KMS-11 (cell line): ENCODE data around the gene STON2.

ENCODE experiments used
- H2AFZ ChIP-seq: fragments of 200-600 bp; sonication (generic); 2 replicates; pipeline ENCODE4 v1.6.1; 2016; ENCODE audit warnings: antibody characterized with exemption, mixed run types, low read depth
- H3K27ac ChIP-seq: fragments of 200-600 bp; sonication (generic); 2 replicates; pipeline ENCODE4 v1.6.1; 2016; ENCODE audit warnings: mild to moderate bottlenecking, mixed run types
- H3K27me3 ChIP-seq: fragments of 200-600 bp; sonication (generic); 2 replicates; pipeline ENCODE4 v1.6.1; 2017; ENCODE audit warnings: mild to moderate bottlenecking, low read depth, mixed run types, moderate library complexity; ENCODE audit not compliant: insufficient read depth
- H3K36me3 ChIP-seq: fragments of 200-600 bp; sonication (generic); 2 replicates; pipeline ENCODE4 v1.6.1; 2017; ENCODE audit warnings: mild to moderate bottlenecking, mixed run types; ENCODE audit not compliant: insufficient read depth
- H3K4me1 ChIP-seq: fragments of 200-600 bp; sonication (generic); 2 replicates; pipeline ENCODE4 v1.6.1; 2016; ENCODE audit warnings: mild to moderate bottlenecking, low read depth, mixed run types; ENCODE audit not compliant: poor library complexity, severe bottlenecking
- H3K4me2 ChIP-seq: fragments of 200-600 bp; sonication (generic); 2 replicates; pipeline ENCODE4 v1.7.0; 2016; ENCODE audit warnings: mild to moderate bottlenecking, mixed run types
- H3K4me3 ChIP-seq: fragments of 200-600 bp; sonication (generic); IDR thresholded peaks from 2 replicates; pipeline ENCODE4 v1.6.1; 2017; ENCODE audit warnings: low read depth, low read length, mixed read lengths; ENCODE audit not compliant: insufficient read depth
- H3K79me2 ChIP-seq: fragments of 200-600 bp; sonication (generic); 2 replicates; pipeline ENCODE4 v1.6.1; 2016; ENCODE audit warnings: low read depth, mixed run types; ENCODE audit not compliant: insufficient read depth
- H3K9ac ChIP-seq: fragments of 200-600 bp; sonication (generic); 2 replicates; pipeline ENCODE4 v1.6.1; 2016; ENCODE audit warnings: mild to moderate bottlenecking, mixed run types
- H4K20me1 ChIP-seq: fragments of 200-600 bp; sonication (generic); 2 replicates; pipeline ENCODE4 v1.6.1; 2016; ENCODE audit warnings: mild to moderate bottlenecking, mixed run types; ENCODE audit not compliant: insufficient read depth
- CTCF ChIP-seq: fragments of 200-600 bp; sonication (generic); conservative IDR thresholded peaks from 2 replicates; pipeline ENCODE4 v1.6.1; 2017; ENCODE audit warnings: low read depth, mild to moderate bottlenecking, antibody characterized with exemption, low read length, moderate library complexity, mixed read lengths

The STON2 gene

GRCh38 chr14:81268016-81268416, 132.1 kb downstream of the STON2 start:
- Histone ChIP-seq H2AFZ (no peak overlapping the region), H3K4me3 (no peak overlapping the region), H3K4me1 (peaks cover 4% of the 10 kb centered on the region), H3K27me3 (no peaks in the 10 kb centered on the region), H3K36me3 (no peaks in the 10 kb centered on the region; the same call in 1 of the 2 replicates), H3K79me2 (no peaks in the 10 kb centered on the region), H3K4me2 (no peak overlapping the region), H3K27ac (no peak overlapping the region), H3K9ac (no peak overlapping the region), H4K20me1 (no peaks in the 10 kb centered on the region)
- no peak for TF ChIP-seq CTCF

- no peak for TF ChIP-seq CTCF
- Histone ChIP-seq H3K9ac (no peak overlapping the region), H3K4me1 (peaks cover 4% of the 10 kb centered on the region), H3K4me2 (no peak overlapping the region), H2AFZ (no peak overlapping the region), H4K20me1 (no peaks in the 10 kb centered on the region), H3K27me3 (no peaks in the 10 kb centered on the region), H3K79me2 (no peaks in the 10 kb centered on the region), H3K4me3 (no peak overlapping the region), H3K27ac (no peak overlapping the region), H3K36me3 (no peaks in the 10 kb centered on the region; the same call in 1 of the 2 replicates)
These were observed 134.4 kb downstream of the STON2 start for GRCh38 chr14:81265636-81266169.

GRCh38 chr14:81264671-81265070, 135.5 kb downstream of the STON2 start:
- peaks cover under 1% of the 10 kb centered on the region for H3K4me1 ChIP-seq
- no peaks in the 10 kb centered on the region; the same call in 1 of the 2 replicates for H3K36me3 ChIP-seq
- H3K4me2 ChIP-seq, result no peak overlapping the region
- H3K27ac ChIP-seq, result no peak overlapping the region
- no peak overlapping the region for H3K4me3 ChIP-seq
- no peak overlapping the region for H2AFZ ChIP-seq
- no peaks in the 10 kb centered on the region for H4K20me1 ChIP-seq
- no peaks in the 10 kb centered on the region for H3K27me3 ChIP-seq
- no peak for TF ChIP-seq CTCF
- no peaks in the 10 kb centered on the region for H3K79me2 ChIP-seq
- H3K9ac ChIP-seq, result no peak overlapping the region

GRCh38 chr14:81263777-81264410, 136.2 kb downstream of the STON2 start:
- Histone ChIP-seq H3K36me3 (no peaks in the 10 kb centered on the region; the same call in 1 of the 2 replicates), H3K4me2 (no peak overlapping the region), H3K79me2 (no peaks in the 10 kb centered on the region), H3K4me1 (no peaks in the 10 kb centered on the region), H3K9ac (no peak overlapping the region), H3K27ac (no peak overlapping the region), H3K27me3 (no peaks in the 10 kb centered on the region), H2AFZ (no peak overlapping the region), H4K20me1 (no peaks in the 10 kb centered on the region), H3K4me3 (no peak overlapping the region)
- TF ChIP-seq CTCF, result no peak
